GM21717 (cell line): ENCODE data around the gene CHRNA9.
"Not testable (repeated sequence)": the region's sequence is repeated elsewhere in the genome, so short reads cannot be mapped to it uniquely, and the experiment has no call there.

Source experiments
- ATAC-seq: cut with Tn5 transposase; IDR thresholded peaks from one replicate; pipeline ENCODE4 v1.9.1; 2021; ENCODE audit warnings: mild to moderate bottlenecking, moderate library complexity; ENCODE audit not compliant: unreplicated experiment

Gene CHRNA9

DNA sequence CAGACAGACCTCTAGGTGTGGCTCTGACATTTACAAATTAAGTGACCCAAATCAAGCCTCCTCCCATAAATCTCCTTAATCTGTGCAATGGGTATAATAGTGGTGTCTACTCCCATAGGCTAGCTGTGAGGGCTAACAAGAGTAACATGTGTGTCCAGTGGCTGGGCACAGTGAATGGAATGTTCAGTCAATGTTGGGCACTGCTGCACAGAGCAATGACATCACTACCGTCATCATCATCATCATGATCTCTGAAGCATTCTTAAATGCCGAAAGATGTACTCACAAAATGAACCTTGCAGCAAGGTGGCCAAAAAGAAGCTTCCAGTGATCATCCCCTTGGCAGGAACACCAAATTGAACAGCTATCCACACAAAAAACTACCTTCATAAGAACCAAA is 43.5 kb downstream of the CHRNA9 start:
- no peak for ATAC-seq

DNA sequence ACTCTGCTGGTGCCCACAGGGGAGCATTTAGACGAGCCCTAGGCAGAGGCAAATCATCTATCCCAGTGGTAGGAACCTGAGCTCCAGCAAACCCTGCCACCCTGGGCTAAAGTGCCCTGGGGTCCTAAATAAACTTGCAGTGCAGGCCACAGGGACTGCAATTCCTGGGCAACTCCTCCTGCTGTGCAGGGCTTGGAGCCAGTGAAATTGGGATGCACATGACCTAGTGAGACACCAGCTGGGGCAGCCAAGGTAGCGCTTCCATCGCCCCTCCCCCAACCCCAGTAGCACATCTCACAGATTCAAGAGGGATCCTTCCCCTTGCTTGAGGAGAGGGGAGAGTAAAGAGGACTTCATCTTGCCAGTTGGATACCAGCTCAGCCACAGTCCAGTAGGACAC is 44.1 kb downstream of the CHRNA9 start:
- ATAC-seq, result no peak

DNA sequence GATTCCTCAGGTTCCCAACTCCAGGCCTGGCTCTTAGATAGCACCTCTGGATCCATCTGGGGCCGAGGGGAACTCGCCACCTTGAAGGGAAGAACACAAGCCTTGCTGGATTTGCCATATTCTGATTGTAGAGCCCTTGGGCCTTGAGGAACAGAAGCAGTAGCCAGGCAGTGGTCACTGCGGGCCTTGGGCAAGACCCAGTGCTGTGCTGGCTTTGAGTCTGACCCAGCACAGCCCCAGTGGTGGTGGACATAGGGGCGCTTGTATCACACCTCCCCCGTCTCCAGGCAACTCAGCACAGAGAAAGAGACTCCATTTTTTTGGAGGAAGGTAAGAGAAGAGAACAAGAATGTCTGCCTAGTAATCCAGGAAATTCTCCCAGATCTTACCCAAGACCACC is 45.5 kb downstream of the CHRNA9 start:
- no peak for ATAC-seq

GRCh38 chr4:40388239-40388638 is 53.1 kb downstream of the CHRNA9 start:
- no peak for ATAC-seq

DNA sequence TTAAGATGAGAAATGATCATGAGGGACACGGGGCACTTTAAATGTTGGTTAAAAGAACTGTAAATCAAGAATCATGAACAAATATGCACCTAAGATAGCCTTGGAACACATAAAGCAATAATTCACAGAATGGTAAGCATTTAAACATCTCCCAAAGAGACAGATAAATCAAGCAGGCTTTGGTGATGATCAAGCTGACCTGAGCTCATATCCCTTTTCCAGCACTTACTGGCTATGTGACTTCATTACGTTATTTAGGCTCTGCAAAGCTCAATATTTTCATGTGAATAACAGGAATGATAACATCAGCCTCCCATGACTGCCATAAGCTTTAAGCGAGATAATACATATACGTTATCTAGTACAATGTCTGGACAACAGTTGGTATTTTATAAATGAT is 54.9 kb downstream of the CHRNA9 start:
- ATAC-seq, result no peak

DNA sequence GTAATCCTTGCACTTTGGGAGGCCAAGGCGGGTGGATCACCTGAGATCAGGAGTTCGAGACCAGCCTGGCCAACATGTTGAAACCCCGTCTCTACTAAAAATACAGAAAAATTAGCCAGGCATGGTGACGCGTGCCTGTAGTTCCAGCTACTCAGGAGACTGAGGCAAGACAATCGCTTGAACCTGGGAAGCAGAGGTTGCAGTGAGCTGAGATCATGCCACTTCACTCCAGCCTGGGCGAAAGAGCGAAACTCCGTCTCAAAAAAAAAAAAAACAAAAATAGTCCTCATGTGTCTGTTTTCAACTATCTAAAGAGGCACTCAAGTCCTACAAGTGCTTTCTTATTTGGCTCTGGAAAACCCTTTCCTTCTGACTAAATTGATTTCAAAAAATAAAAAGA is 57.1 kb downstream of the CHRNA9 start:
- ATAC-seq, result not testable (repeated sequence)

DNA sequence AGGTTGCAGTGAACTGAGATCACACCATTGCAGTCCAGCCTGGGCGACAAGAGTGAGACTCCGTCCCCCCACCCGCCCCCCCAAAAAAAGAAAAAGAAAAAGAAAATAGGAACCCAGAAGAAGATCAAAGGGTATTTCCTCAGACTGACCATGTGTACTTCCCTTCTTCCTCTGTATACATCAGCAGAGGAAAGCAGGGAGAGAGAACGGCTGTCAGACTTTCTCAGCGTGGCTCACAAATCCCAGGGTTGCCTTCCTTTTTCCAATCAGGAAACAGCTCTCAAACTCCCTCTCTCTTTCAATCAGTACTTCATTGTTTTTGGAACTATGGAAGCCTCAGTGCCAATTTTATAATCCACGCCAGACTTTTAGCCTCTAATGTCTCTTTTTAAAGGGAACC is 59.1 kb downstream of the CHRNA9 start:
- no peak for ATAC-seq

GRCh38 chr4:40395166-40395900 is 60.2 kb downstream of the CHRNA9 start:
- no peak for ATAC-seq

DNA sequence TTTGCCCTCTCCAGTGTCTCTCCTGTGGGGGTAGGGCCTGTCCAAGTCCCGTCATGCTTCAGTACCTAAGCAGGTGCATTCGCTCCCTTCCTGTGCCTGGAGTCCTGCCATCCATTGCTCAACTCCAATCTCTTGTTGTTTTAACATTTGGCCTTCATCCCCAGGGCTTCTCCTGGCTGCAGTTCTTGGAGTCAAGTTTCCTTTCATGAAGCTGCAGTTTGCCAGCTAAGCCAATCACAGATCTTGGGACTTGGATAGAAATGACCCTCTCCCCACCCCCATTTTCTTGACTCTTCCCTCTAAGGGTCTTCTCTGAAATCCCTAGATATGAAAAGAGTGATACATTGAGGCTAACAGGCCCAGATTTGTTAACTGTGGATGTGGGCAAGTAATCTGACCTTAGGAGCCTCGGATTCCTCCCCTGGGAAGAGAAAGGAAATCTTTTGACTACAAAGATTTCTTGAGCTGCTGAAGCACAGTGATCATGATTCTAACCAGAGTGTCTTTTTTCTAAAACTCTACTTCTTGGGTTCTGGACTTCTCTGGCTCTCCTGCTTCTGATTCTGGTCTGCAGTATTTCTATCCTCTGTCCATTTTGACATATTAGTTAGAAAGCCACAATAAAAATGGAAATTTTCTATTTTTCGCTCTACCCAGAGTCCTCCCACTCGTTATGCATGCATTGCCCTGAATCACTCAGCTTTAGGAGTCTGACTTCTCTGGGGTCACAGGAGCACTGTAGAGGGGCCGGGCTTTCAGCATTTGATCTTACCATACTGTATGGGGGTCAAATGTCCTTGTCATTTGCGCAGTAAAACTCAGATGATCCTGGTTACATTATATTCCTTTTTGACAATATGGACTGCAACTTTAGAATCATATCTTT is 61.0 kb downstream of the CHRNA9 start:
- ATAC-seq, result no peak

DNA sequence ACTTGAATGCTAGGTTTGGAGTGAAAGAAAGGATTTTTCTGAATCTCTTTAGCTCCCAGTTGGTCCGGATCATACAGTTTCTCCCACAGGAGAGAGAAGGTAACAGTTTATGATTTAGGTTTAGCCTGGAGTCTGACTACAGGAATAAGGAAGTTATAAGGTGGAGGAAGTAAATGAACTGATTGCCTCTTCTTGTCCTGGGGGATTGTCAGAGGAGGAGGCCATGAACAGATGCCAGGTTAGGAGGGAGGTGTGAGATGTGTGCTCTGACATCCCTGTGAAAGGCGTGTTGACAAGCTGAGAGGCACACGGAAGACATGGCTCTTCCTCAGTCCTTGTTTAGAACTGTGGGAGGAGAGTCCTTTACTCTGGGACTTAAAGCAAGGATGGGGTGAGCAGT is 64.4 kb downstream of the CHRNA9 start:
- ATAC-seq, result no peak

DNA sequence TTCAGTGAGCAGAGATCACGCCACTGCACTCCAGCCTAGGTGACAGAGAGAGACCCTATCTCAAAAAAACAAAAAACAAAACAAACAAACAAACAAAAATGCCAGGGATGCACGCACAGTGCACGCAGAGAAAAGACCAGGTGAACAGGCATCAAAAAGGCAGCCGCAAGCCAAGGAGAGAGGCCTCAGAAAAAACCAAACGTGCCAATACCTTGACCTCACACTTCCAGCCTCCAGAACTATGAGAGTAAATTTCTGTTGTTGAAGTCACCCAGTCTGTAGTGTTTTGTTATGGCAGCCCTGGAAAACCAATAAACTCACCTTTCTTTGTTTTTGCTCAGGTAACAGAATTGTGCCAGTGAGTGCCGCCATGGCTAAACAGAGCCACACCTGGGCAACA is 66.0 kb downstream of the CHRNA9 start:
- no peak for ATAC-seq

GRCh38 chr4:40401631-40402030 is 66.5 kb downstream of the CHRNA9 start:
- no peak for ATAC-seq

DNA sequence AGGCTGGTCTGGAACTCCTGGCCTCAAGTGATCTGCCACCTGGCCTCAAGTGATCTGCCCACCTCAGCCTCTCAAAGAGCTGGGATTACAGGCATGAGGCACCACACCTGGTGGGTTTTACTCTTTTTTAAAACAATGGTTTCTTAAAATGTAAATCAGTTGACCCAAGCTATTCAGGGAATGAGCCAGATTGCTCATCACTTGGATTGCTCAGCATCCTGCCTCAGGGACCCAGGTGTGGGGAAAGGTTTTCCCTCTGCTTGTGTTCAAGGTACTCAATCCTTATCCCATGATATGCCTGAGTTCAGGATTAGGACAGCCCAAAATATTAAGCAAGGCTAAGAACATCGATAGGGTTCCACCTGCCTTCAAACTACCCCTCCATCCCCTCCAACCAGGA is 67.4 kb downstream of the CHRNA9 start:
- ATAC-seq, result no peak

GRCh38 chr4:40403081-40403480 is 67.9 kb downstream of the CHRNA9 start:
- no peak for ATAC-seq
